AML-193 (cell line): ENCODE results near the gene DEFB126.
"Not testable (repeated sequence)": the region's sequence is repeated elsewhere in the genome, so short reads cannot be mapped to it uniquely, and the experiment has no call there.

Experiments
- DNase-seq, 2 experiments: peaks; one replicate each; lab custom pipeline; 2025; lab: John Stamatoyannopoulos, UW

DEFB126 gene, protein sequence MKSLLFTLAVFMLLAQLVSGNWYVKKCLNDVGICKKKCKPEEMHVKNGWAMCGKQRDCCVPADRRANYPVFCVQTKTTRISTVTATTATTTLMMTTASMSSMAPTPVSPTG

DNA sequence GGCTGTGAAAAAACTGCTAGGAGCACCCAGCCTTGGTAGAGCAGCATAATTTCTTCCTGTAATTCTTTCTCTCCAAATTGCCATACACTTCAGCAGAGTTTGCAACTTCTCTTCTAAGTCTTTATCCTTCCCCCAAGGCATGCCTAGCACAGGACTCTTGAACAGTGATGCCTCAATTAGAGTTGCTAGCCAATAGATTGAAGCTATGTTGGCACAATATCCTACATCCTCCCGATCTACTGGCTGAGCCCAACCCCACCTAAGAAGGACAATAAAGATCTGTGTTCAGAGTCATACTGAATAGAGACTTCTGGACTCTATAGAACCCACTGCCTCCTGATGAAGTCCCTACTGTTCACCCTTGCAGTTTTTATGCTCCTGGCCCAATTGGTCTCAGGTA is at the start of gene DEFB126:
Gene DEFB126 (plus strand): TSS at position 301 of the 400 bp plus-strand sequence. CDS start 39 bp downstream, at position 340.
- DNase-seq: no peak

DNA sequence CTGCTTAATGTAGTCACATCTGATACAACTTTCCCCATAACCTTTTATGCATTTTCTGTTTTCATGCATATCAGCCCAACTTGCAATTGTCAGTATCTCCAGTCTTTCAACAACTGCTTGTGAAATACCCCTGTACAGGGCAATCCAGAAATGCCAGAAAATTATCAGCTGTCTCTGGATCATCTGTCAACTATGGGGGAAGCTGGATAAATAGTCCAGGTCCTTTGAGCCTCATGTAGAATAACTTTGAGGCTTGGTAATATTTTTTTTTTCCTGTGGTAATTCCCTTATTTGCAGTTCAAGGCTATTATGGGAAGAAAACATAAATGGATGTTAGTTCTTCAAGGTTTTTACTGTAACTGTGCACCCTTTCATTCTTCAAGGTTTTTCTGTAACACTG is 48.7 kb upstream of the DEFB126 start:
- DNase-seq: no peak

DNA sequence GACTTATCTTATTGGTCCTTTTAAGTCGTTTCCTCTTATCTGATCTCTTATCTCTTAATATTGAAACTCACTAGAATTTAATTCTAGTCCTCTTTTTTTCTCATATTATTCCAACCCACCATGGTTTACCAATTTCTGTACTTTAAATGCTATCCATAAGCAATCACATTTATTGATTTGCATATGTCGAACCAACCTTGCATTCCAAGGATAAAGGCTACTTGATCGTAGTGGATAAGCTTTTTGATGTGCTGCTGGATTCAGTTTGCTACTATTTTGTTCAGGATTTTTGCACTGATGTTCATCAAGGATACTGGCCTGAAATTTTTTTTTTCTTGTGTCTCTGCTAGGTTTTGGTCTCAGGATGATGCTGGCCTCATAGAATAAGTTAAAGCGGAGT is 47.2 kb upstream of the DEFB126 start:
- no peak for DNase-seq

DNA sequence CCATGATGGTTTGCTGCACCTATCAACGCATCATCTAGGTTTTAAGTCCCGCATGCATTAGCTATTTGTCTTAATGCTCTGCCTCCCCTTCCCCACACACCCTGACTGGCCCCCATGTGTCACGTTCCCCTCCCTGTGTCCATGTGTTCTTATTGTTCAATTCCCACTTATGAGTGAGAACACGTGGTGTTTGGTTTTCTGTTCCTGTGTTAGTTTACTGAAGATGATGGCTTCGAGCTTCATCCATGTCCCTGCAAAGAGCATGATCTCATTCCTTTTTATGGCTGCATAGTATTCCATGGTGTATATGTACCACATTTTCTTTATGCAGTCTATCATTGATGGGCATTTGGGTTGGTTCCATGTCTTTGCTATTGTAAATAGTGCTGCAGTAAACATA is 44.7 kb upstream of the DEFB126 start:
- not testable (repeated sequence) for DNase-seq

DNA sequence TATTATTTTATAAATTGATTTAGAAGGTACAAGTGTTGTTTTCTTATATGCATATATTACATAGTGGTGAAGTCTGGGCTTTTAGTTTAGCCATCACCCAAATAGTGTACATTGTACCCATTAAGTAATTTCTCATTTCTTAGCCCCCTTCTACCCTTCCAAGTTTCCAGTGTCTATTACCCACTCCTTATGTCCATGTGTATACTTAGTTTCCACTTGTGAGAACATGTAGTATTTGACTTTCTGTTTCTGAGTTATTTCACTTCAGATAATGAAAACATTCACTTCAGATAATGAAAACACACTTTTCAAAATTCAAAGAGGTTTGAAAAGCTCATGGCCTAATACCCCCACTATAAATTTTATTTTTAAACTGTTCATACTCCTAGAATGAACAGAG is 40.4 kb upstream of the DEFB126 start:
- no peak for DNase-seq

DNA sequence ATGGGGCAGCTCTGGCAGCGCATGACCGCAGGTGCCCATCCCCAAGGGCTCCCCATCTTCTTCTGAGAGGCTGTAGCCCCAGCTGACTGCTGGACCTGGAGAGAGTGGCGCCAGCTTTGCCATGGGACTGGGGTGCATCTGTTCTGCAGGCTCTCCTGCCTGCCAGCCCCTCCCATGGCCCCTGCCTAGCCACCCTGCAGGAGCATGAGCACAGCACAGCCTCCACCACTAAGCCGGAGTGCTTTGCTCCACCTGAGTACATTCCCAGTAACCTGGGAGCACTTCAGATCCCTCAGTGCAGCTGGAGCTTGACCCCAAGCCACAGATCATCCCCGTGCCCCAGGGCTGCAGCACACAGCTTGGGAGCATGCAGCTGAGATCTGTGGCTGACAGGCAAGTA is 38.9 kb upstream of the DEFB126 start:
- DNase-seq: no peak

DNA sequence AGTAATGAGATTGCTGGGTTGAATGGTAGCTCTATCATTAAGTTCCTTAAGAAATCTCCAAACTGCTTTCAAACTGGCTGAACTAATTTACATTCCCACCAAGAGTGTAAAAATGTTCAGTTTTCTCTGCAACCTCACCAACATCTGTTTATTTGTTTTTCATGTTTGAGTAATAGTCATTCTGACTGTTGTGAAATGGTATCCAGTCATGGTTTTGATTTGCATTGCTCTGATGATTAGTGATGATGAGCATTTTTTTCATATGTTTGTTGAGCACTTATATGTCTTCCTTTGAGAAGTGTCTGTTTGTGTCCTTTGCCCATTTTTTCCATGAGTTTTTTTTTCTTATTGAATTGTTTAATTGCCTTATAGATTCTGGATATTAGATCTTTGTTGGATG is 30.0 kb upstream of the DEFB126 start:
- no peak for DNase-seq

DNA sequence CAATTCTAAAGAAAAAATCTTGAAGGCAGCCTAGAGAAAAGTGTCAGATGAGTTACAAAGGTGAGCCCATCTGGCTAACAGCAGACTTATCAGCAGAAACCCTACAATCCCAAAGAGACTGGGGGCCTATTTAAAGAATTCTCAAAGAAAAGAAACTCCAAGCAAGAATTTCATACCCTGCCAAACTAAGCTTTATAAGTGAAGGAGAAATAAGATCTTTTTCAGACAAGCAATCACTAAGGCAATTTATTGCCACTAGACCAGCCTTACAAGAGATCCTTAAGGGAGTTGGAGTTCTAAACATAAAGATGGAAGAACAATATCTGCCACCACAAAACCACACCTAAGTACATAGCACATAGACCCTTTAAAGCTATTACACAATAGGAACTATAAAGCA is 24.9 kb upstream of the DEFB126 start:
- DNase-seq: no peak

DNA sequence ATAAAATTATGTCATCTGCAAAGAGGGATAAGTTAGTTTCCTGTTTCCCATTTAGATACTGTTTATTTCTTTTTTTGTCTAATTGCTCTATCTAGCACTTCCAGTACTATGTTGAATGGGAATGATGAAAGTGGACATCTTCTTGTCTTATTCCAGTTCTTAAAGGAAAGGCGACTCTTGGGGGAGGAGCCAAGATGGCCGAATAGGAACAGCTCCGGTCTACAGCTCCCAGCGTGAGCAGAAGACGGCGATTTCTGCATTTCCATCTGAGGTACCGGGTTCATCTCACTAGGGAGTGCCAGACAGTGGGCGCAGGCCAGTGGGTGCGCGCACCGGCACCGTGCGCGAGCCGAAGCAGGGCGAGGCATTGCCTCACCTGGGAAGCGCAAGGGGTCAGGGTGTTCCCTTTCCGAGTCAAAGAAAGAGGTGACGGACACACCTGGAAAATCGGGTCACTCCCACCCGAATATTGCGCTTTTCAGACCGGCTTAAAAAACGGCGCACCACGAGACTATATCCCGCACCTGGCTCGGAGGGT is 12.5 kb upstream of the DEFB126 start:
- DNase-seq: not testable (repeated sequence)

DNA sequence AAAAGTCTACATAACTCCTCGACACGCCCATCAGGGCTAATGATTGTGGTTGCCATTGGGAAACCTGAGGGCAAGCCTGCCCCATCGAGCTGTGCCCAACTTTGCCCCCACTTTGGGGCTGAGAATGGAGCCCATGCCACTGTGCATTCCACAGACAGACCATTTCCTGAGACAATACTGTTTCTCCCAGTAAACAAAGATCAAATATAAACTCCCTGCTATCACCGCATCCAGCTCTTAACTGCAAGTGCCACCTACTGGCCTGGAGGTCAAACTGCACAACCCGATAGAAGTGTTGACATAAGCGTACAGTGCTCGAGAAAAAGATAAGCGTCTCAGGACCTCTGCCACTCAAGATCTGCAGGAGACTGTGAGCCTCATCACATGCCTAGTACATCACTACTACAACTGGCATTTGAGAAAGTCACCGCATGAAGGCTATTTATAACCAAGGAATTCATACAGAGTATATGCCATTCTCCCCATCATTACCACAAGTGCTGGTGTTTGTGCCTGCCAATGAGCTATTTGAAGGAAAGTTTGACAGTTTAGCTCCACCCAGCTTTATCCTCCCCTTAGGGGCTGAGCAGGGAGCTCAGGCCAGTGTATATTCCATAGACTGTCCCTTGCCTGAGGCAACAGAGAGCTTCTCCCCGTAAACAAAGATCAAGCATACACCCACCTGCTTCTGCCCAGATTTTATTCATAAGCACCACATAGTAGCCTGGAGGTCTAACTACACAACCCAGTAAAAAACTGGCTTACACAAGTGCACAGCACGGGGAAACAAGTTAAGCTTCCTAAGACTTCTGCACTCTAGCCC is 4.5 kb upstream of the DEFB126 start:
- no peak for DNase-seq

DNA sequence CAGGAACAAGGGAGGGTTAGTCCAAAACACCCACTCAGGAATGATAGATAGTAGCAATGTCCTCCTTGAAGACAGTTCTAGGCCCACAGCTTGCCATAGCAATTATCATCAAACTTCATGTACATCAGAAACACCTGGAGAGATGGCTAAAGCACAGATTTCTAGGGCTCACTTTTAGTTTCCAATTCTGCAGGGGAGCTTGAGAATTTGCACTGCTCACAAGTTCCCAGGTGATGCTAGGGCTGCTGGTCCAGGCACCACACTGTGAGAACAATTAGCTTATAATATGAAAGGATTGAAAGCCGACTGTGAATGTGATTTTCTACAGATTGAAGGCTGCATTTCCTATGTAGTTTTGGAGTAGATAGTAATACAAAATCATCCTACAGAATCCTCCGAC is 3.5 kb downstream of the DEFB126 start:
- DNase-seq: no peak

DNA sequence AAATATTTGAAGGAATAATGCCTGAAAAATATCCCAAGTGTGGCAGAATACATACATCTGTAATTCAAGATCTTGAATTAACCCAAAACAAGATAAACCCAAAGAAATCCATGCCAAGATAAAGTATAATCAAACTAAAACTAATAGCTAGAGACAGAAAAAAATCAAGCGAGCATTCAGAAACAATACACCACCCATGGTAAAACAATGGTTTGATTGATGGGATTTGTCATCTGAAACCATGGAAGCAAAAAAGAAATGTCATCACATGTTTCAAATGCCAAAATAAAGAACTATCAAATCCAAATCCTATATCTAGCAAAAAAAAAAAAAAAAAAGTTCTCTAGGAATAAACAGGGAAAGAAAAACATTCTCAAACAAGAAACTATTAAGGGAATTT is 9.7 kb downstream of the DEFB126 start:
- no peak for DNase-seq

DNA sequence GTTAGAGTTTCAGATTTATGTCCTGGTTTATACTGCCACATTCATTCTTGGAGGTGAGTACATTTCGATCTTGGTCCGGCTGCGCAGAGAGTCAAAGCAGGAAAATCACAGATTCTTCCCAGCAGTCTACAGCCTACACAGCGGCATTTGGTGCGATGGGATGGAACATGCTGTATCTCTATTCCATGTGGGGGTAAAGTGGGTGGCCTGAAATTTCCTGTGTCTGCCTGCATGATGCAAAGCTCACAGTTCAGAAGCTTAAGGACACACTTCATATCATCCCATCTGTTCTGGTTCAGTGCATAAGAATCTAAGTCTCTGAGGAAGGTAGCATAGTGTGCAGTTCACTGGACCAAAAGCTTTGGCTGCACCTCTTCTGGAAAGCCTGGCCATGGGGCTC is 14.8 kb downstream of the DEFB126 start, which contains the start of gene DEFB127:
Gene DEFB127 (plus strand): TSS at position 301 of the 400 bp plus-strand sequence. CDS start 91 bp downstream, at position 392.
- DNase-seq: no peak

DNA sequence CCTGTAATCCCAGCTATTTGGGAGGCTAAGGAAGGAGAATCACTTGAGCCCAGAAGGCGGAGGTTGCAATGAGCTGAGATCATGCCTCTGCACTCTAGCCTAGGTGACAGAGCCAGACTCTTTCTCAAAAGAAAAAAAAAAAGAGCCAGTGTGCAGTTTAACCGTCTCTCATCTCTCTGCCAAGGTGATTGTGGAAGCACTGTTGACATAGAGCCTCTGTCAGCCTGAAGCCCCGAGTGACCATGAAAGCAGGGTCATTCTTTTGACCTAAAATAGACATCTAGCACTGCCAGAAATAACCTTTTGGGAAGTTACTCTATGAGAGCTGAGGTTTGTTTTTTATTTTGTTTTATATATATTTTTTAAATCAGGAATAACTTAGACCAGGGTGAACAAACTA is 22.2 kb downstream of the DEFB126 start:
- no peak for DNase-seq

DNA sequence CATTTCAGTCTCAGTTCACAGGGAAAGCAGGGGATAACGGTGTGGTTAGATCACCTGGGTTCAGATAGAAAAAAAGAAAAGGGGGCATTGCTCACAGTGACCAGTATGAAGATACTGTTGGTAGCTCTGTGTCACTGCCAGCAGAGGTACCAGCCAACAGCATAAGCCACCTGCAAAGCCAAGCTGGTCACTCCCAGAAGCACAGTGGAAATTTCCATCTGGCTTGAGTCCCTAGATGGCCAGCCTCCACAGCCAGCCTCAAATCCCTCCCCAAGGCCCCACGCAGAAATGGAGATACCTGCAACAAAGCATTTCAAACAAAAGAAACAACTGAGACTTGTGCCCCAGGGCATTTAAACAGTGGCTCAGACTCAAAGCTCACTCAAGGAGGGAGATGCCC is 26.5 kb downstream of the DEFB126 start:
- no peak for DNase-seq

DNA sequence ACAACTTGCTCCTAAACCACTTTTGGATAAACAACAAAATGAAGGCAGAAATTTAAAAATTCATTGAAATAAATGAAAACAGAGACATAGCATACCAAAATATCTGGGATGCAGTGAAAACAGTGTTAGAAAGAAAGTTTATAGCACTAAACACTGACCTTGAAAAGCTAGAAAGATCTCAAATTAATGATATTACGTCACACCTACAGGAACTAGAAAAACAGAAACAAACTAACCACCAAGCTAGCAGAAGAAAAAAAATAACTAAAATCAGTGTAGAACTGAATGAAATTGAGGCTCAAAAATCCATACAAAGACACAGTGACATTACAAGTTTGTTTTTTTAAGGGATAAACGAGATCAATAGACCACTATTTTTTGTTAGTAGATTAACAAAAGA is 41.9 kb downstream of the DEFB126 start:
- no peak for DNase-seq

DNA sequence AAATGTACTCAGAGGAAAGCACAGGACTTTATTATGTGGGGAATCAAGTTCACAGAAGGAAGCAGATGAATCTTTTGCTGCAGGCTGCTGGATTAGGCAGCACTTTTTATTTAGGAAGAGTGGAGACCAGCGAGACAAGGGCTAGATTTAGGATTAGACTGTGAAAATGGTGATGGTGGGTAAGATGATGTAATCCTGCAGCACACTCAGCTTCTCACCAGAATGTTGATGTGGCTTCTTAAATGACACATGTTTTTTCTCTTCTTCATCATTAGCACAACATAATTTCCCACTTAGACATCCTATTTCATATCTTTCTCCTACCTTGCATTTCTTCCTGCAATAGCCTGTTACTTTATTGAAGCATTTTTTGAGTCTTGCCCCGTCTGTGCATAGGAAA is 45.3 kb downstream of the DEFB126 start:
- no peak for DNase-seq

DNA sequence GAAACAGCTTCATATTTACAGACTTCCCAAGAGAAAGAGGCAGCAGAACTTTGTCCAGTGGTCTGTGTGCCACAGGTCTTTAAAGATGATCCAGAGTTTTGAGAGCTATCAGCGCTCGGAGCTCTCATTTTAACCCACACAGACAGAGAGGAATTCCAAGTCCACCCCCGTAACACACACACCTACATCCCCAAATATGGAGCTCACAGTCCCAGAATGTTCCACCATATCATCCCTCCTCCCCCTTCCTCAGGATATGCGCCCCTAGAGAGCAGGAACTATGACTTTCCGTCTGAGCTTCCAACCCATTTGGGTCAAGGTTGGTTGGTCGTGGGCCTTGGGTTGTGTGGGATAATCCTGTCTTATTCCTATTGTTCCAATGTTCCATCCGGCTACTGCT is 47.2 kb downstream of the DEFB126 start, which contains the start of gene DEFB128:
Gene DEFB128 (minus strand): TSS at position 101 of the 400 bp plus-strand sequence. CDS start 88 bp downstream, at position 13.
- DNase-seq: no peak
